Vagina (tissue), 2 donors: ENCODE data around the gene RBM20. TPM values are rescaled to one million over a fixed set of nuclear protein-coding genes. Genes with fewer than 3 reads are reported as not detected.
A peak's percentile ranks its signal among the peaks of the same experiment; 100 is the strongest.

Experiments used
- DNase-seq, 2 donors: peaks; one replicate each; pipeline ENCODE4 v3.0.0-alpha.2; 2017; ENCODE audit errors: extremely low spot score in 2 of 2
- H3K27ac ChIP-seq: fragments of 200-600 bp; sonication (generic); one replicate; pipeline ENCODE4 v1.5.1; 2019
- H3K27me3 ChIP-seq: fragments of 200-600 bp; sonication (generic); one replicate; pipeline ENCODE4 v1.5.1; 2019
- H3K36me3 ChIP-seq, 2 donors: fragments of 200-600 bp; sonication (generic); one replicate each; pipeline ENCODE4 v1.5.1; 2017 to 2019
- H3K4me1 ChIP-seq: fragments of 200-600 bp; sonication (generic); one replicate; pipeline ENCODE4 v1.5.1; 2019
- H3K4me3 ChIP-seq, 2 donors: fragments of 200-600 bp; sonication (generic); 1 replicate in 1 of 2; 2 replicates in 1 of 2; pipeline ENCODE4 v1.5.1; 2016 to 2019
- H3K9me3 ChIP-seq: fragments of 200-600 bp; sonication (generic); one replicate; pipeline ENCODE4 v1.5.1; 2019
- CTCF ChIP-seq, 3 experiments: fragments of 450-650 bp in 2 of 3; fragments of 200-600 bp in 1 of 3; sonication (generic) in 1 of 3; IDR thresholded peaks; one replicate each; pipeline ENCODE4 v1.5.1; 2017 to 2019; ENCODE audit warnings: antibody characterized with exemption in 3 of 3, mild to moderate bottlenecking in 2 of 3, moderate library complexity in 2 of 3
- POLR2A ChIP-seq, 2 donors: fragments of 450-650 bp; IDR thresholded peaks; one replicate each; pipeline ENCODE4 v1.6.1; 2017; ENCODE audit warnings: antibody characterized with exemption in 2 of 2, mild to moderate bottlenecking in 2 of 2, moderate library complexity in 2 of 2
- POLR2AphosphoS5 ChIP-seq, 2 donors: sonication (generic); formaldehyde crosslinking; IDR thresholded peaks; one replicate each; pipeline ENCODE4 v1.9.0; 2017; ENCODE audit warnings: antibody characterized with exemption in 2 of 2, mild to moderate bottlenecking in 2 of 2, low read depth in 1 of 2; ENCODE audit not compliant: insufficient read depth in 1 of 2
- intact Hi-C: fragments of 100-400 bp; cut with DNase I; formaldehyde crosslinking; loops from one replicate; pipeline ENCODE4 v1.15.1; 2023
- total RNA-seq: library from RNA; depleted of rRNA; stranded (reverse); fragments of >200 nt; gene quantifications from one replicate; pipeline ENCODE4 v1.2.3, GENCODE V29; 2016

Gene RBM20
- total RNA-seq, 1 donor from 2014 or later: 5.2 TPM

GRCh38 chr10:110670335-110670734, 26.2 kb downstream of the RBM20 start:
- H3K27ac ChIP-seq: no peak overlapping the region
- H3K27me3 ChIP-seq: no peaks in the 10 kb centered on the region
- H3K9me3 ChIP-seq: no peaks in the 10 kb centered on the region
- H3K36me3 ChIP-seq: no peaks in the 10 kb centered on the region
- no peak for TF ChIP-seq POLR2AphosphoS5 (IDR thresholded peaks at IDR 0.05; ENCODE audit: insufficient read depth in 1 of 2, low read depth in 1 of 2)
- TF ChIP-seq POLR2A (IDR thresholded peaks at IDR 0.05): no peak
- no peak for TF ChIP-seq CTCF (IDR thresholded peaks at IDR 0.05)
- no peak for DNase-seq
- no peak overlapping the region for H3K4me3 ChIP-seq
- H3K4me1 ChIP-seq: peaks cover 11% of the 10 kb centered on the region
- intact Hi-C loops: no loop called here

- peaks cover 11% of the 10 kb centered on the region for H3K4me1 ChIP-seq
Observed at GRCh38 chr10:110671788-110672579, 27.8 kb downstream of the RBM20 start.

GRCh38 chr10:110672580-110672919, 28.4 kb downstream of the RBM20 start:
- intact Hi-C loops: no loop called here
- H3K27me3 ChIP-seq: no peaks in the 10 kb centered on the region
- peak overlapping the region; percentile 48 to 58 for H3K4me3 ChIP-seq
- no peak for DNase-seq
- no peaks in the 10 kb centered on the region for H3K36me3 ChIP-seq
- H3K9me3 ChIP-seq: no peaks in the 10 kb centered on the region
- H3K27ac ChIP-seq: no peak overlapping the region
- no peak for TF ChIP-seq POLR2A (IDR thresholded peaks at IDR 0.05)
- no peak for TF ChIP-seq CTCF (IDR thresholded peaks at IDR 0.05)
- H3K4me1 ChIP-seq: peaks cover 11% of the 10 kb centered on the region

More at GRCh38 chr10:110671788-110672579, 27.8 kb downstream of the RBM20 start:
- H3K27ac ChIP-seq: no peak overlapping the region
- TF ChIP-seq POLR2A (IDR thresholded peaks at IDR 0.05) (no peak), CTCF (IDR thresholded peaks at IDR 0.05) (peak in 1 of 3 experiments; percentile 51), POLR2AphosphoS5 (IDR thresholded peaks at IDR 0.05; ENCODE audit: insufficient read depth in 1 of 2, low read depth in 1 of 2) (peak in 1 of 2 donors; percentile 33)
- intact Hi-C loops: no loop called here
- peak overlapping the region; percentile 48 to 58 for H3K4me3 ChIP-seq
- H3K36me3 ChIP-seq: no peaks in the 10 kb centered on the region
- no peaks in the 10 kb centered on the region for H3K27me3 ChIP-seq
- DNase-seq: no peak
- H3K9me3 ChIP-seq: no peaks in the 10 kb centered on the region

GRCh38 chr10:110676016-110676415, 31.9 kb downstream of the RBM20 start:
- Histone ChIP-seq H3K27me3 (no peaks in the 10 kb centered on the region), H3K36me3 (no peaks in the 10 kb centered on the region), H3K4me1 (peaks cover 11% of the 10 kb centered on the region), H3K4me3 (no peak overlapping the region), H3K9me3 (no peaks in the 10 kb centered on the region), H3K27ac (no peak overlapping the region)
- intact Hi-C loops: no loop called here
- TF ChIP-seq CTCF (IDR thresholded peaks at IDR 0.05) (no peak), POLR2A (IDR thresholded peaks at IDR 0.05) (no peak)
- no peak for DNase-seq

GRCh38 chr10:110679486-110680272, 35.5 kb downstream of the RBM20 start:
- no peak for DNase-seq
- intact Hi-C loops: no loop called here
- no peaks in the 10 kb centered on the region for H3K9me3 ChIP-seq
- no peak overlapping the region for H3K27ac ChIP-seq
- H3K4me1 ChIP-seq: no peaks in the 10 kb centered on the region
- no peaks in the 10 kb centered on the region for H3K36me3 ChIP-seq
- H3K4me3 ChIP-seq: no peak overlapping the region
- no peak for TF ChIP-seq CTCF (IDR thresholded peaks at IDR 0.05)
- no peak for TF ChIP-seq POLR2AphosphoS5 (IDR thresholded peaks at IDR 0.05; ENCODE audit: insufficient read depth in 1 of 2, low read depth in 1 of 2)
- TF ChIP-seq POLR2A (IDR thresholded peaks at IDR 0.05): no peak
- H3K27me3 ChIP-seq: no peaks in the 10 kb centered on the region
